ENCODE results near the gene GFOD1. TPM values are rescaled to one million over a fixed set of nuclear protein-coding genes. Genes with fewer than 3 reads are reported as not detected.

Gene GFOD1
- total RNA-seq, 1 donor from 2014 or later, result 33.7 TPM

- Histone ChIP-seq H3K9me3 (no peaks in the 10 kb centered on the region), H3K36me3 (peaks cover 5% of the 10 kb centered on the region), H3K27me3 (no peaks in the 10 kb centered on the region), H3K27ac (peak overlapping the region; percentile 67), H3K4me3 (no peak overlapping the region), H3K4me1 (peaks cover 29% of the 10 kb centered on the region)
- peak; percentile 15 for TF ChIP-seq CTCF (IDR thresholded peaks at IDR 0.05)
- peak; percentile 78 for ATAC-seq
- DNase-seq, result peak; percentile 70
- intact Hi-C loops (cut with DNase I), result no loop called here
These were observed 32.8 kb downstream of the GFOD1 start for GRCh38 chr6:13454286-13455221.

- intact Hi-C loops (cut with DNase I), result no loop called here
- TF ChIP-seq CTCF (IDR thresholded peaks at IDR 0.05), result no peak
- H3K27me3 ChIP-seq, result no peaks in the 10 kb centered on the region
- H3K4me1 ChIP-seq, result peaks cover 37% of the 10 kb centered on the region
- no peak overlapping the region for H3K4me3 ChIP-seq
- H3K27ac ChIP-seq, result peak overlapping the region; percentile 12
- ATAC-seq (no peak), DNase-seq (no peak)
- no peaks in the 10 kb centered on the region for H3K9me3 ChIP-seq
- H3K36me3 ChIP-seq, result peaks cover 5% of the 10 kb centered on the region
These were observed 33.6 kb downstream of the GFOD1 start for GRCh38 chr6:13453771-13454251.

- H3K4me1 ChIP-seq, result peaks cover 43% of the 10 kb centered on the region
- no peak for DNase-seq
- no peaks in the 10 kb centered on the region for H3K27me3 ChIP-seq
- no peak overlapping the region for H3K4me3 ChIP-seq
- TF ChIP-seq CTCF (IDR thresholded peaks at IDR 0.05), result no peak
- intact Hi-C loops (cut with DNase I), result no loop called here
- no peak for ATAC-seq
- no peak overlapping the region for H3K27ac ChIP-seq
- peaks cover 5% of the 10 kb centered on the region for H3K36me3 ChIP-seq
- no peaks in the 10 kb centered on the region for H3K9me3 ChIP-seq
These were observed 34.2 kb downstream of the GFOD1 start for GRCh38 chr6:13453153-13453552.

- ATAC-seq (no peak), DNase-seq (no peak)
- intact Hi-C loops (cut with DNase I), result no loop called here
- no peak overlapping the region for H3K4me3 ChIP-seq
- H3K27ac ChIP-seq, result no peak overlapping the region
- H3K9me3 ChIP-seq, result no peaks in the 10 kb centered on the region
- H3K27me3 ChIP-seq, result no peaks in the 10 kb centered on the region
- peaks cover 5% of the 10 kb centered on the region for H3K36me3 ChIP-seq
- peaks cover 49% of the 10 kb centered on the region for H3K4me1 ChIP-seq
- TF ChIP-seq CTCF (IDR thresholded peaks at IDR 0.05), result no peak
These were observed 34.9 kb downstream of the GFOD1 start for GRCh38 chr6:13452346-13453117.

DNA sequence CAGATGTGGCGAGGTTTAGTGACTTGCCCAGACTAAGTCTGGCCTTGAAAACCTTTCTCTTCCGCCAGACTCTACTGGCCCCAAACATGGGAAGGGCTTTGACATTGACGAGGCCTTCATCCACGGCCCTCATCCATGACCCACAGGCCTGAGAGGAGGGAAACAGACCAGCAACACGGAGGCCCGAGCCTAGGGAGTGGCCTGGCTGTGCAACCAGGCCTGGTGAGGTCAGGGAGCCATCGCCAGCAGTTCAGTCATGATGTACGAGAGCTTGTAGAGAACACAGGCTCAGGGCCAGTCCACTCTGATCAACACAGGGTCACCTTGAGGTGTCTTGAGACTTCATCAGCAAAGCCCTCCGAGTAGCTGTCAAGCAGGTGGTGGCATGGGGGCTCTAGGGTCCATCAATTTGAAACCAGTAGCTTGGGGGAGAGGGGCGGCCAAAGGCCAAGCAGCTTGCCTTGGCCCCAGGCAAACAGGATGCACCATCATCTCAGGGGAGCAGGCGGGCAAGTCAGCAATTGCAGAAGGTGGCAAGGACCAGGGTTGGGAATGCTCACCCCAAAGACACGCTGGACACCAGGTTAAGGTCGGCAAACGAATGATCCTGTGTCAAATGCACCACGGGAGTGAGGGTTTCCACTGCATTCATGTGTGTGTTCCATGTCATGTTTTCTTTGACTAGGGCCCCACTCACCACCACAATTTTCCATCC is 36.1 kb downstream of the GFOD1 start:
- Histone ChIP-seq H3K27me3 (no peaks in the 10 kb centered on the region), H3K4me1 (peaks cover 57% of the 10 kb centered on the region), H3K9me3 (no peaks in the 10 kb centered on the region), H3K4me3 (no peak overlapping the region), H3K36me3 (peaks cover 5% of the 10 kb centered on the region), H3K27ac (peak overlapping the region; percentile 53)
- intact Hi-C loops (cut with DNase I), result no loop called here
- TF ChIP-seq CTCF (IDR thresholded peaks at IDR 0.05), result no peak
- DNase-seq, result no peak
- no peak for ATAC-seq

All from upper lobe of right lung (tissue), 1 donor.